Gastroesophageal sphincter (tissue), 3 donors: ENCODE measurements around the gene KISS1R.

Experiments used
- EP300 ChIP-seq: sonication (generic); formaldehyde crosslinking; IDR thresholded peaks from one replicate; pipeline ENCODE4 v1.6.1; 2017; ENCODE audit warnings: antibody characterized with exemption, mild to moderate bottlenecking
- POLR2A ChIP-seq, 2 donors: fragments of 450-650 bp; IDR thresholded peaks; one replicate each; pipeline ENCODE4 v1.6.1; 2017; ENCODE audit warnings: antibody characterized with exemption in 2 of 2, mild to moderate bottlenecking in 2 of 2, moderate library complexity in 1 of 2
- POLR2AphosphoS5 ChIP-seq: sonication (generic); formaldehyde crosslinking; IDR thresholded peaks from one replicate; pipeline ENCODE4 v1.6.1; 2017; ENCODE audit warnings: antibody characterized with exemption
- TF ChIP-seq, protein P1 (sequence below), 4 experiments: fragments of 200-600 bp in 2 of 4; fragments of 450-650 bp in 2 of 4; sonication (generic) in 1 of 4; IDR thresholded peaks; one replicate each; pipeline ENCODE4 v1.5.1; 2017 to 2019; ENCODE audit warnings: antibody characterized with exemption in 4 of 4, mild to moderate bottlenecking in 2 of 4, moderate library complexity in 2 of 4

DNA sequence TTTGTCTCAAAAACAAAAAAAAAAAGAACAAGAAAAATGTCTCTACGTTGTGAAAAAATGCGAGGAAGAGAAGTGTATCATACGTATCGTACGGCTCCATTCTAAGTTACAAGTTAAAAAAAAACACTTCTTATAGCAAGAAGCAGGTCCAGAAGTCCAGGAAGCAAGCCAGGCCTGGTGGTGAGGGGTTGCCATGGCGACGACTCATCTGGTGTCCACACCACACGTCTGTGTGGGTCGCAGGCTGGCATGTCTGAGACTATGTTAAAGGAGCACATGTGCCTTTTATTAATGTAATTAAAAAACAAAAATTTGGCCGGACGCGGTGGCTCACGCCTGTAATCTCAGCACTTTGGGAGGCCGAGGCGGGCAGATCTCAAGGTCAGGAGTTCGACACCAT is 30.1 kb upstream of the KISS1R start:
- TF ChIP-seq, protein P1, sequence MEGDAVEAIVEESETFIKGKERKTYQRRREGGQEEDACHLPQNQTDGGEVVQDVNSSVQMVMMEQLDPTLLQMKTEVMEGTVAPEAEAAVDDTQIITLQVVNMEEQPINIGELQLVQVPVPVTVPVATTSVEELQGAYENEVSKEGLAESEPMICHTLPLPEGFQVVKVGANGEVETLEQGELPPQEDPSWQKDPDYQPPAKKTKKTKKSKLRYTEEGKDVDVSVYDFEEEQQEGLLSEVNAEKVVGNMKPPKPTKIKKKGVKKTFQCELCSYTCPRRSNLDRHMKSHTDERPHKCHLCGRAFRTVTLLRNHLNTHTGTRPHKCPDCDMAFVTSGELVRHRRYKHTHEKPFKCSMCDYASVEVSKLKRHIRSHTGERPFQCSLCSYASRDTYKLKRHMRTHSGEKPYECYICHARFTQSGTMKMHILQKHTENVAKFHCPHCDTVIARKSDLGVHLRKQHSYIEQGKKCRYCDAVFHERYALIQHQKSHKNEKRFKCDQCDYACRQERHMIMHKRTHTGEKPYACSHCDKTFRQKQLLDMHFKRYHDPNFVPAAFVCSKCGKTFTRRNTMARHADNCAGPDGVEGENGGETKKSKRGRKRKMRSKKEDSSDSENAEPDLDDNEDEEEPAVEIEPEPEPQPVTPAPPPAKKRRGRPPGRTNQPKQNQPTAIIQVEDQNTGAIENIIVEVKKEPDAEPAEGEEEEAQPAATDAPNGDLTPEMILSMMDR (IDR thresholded peaks at IDR 0.05) = no peak
- no peak for TF ChIP-seq EP300
- no peak for TF ChIP-seq POLR2A (IDR thresholded peaks at IDR 0.05)
- no peak for TF ChIP-seq POLR2AphosphoS5
